Central memory CD8-positive, alpha-beta T cell (primary cell): ENCODE results near the gene ADGRA1.
"Not testable (repeated sequence)": the region's sequence is repeated elsewhere in the genome, so short reads cannot be mapped to it uniquely, and the experiment has no call there.

ENCODE experiments used
- ATAC-seq: fragments of 150-1000 bp; cut with Tn5 transposase; replicated peaks from 2 replicates; pipeline ENCODE4 v1.10.0; 2022; ENCODE audit warnings: mild to moderate bottlenecking, moderate FRiP score, moderate number of reproducible peaks; ENCODE audit not compliant: poor library complexity, severe bottlenecking; ENCODE audit errors: extremely low read depth
- DNase-seq, 2 donors: peaks; one replicate each; pipeline ENCODE4 v3.0.0; 2021; ENCODE audit warnings: low spot score in 2 of 2
- H3K27ac Mint-ChIP-seq: one replicate; pipeline ENCODE4 v1.8.0; 2022; ENCODE audit warnings: low read depth, mild to moderate bottlenecking, moderate library complexity, mixed read lengths
- H3K27me3 Mint-ChIP-seq: one replicate; pipeline ENCODE4 v1.8.0; 2022; ENCODE audit warnings: mixed read lengths
- H3K36me3 Mint-ChIP-seq: one replicate; pipeline ENCODE4 v1.8.0; 2022; ENCODE audit warnings: mild to moderate bottlenecking, moderate library complexity, mixed read lengths; ENCODE audit not compliant: insufficient read depth
- H3K4me1 Mint-ChIP-seq: one replicate; pipeline ENCODE4 v1.8.0; 2022; ENCODE audit warnings: mixed read lengths
- H3K4me3 Mint-ChIP-seq: one replicate; pipeline ENCODE4 v1.8.0; 2022; ENCODE audit warnings: mild to moderate bottlenecking, moderate library complexity, mixed read lengths
- H3K9me3 Mint-ChIP-seq: one replicate; pipeline ENCODE4 v1.8.0; 2022; ENCODE audit warnings: mixed read lengths

Gene ADGRA1

GRCh38 chr10:133134411-133135115, 46.8 kb downstream of the ADGRA1 start:
- no peak overlapping the region for H3K4me3 Mint-ChIP-seq
- ATAC-seq, result no peak
- no peak overlapping the region for H3K27ac Mint-ChIP-seq
- no peaks in the 10 kb centered on the region for H3K36me3 Mint-ChIP-seq
- DNase-seq, result no peak
- no peaks in the 10 kb centered on the region for H3K9me3 Mint-ChIP-seq
- no peaks in the 10 kb centered on the region for H3K27me3 Mint-ChIP-seq
- no peaks in the 10 kb centered on the region for H3K4me1 Mint-ChIP-seq

GRCh38 chr10:133135116-133135465, 47.4 kb downstream of the ADGRA1 start:
- no peaks in the 10 kb centered on the region for H3K27me3 Mint-ChIP-seq
- DNase-seq (no peak), ATAC-seq (no peak)
- H3K27ac Mint-ChIP-seq, result no peak overlapping the region
- H3K4me1 Mint-ChIP-seq, result no peaks in the 10 kb centered on the region
- H3K9me3 Mint-ChIP-seq, result no peaks in the 10 kb centered on the region
- H3K4me3 Mint-ChIP-seq, result no peak overlapping the region
- no peaks in the 10 kb centered on the region for H3K36me3 Mint-ChIP-seq

DNA sequence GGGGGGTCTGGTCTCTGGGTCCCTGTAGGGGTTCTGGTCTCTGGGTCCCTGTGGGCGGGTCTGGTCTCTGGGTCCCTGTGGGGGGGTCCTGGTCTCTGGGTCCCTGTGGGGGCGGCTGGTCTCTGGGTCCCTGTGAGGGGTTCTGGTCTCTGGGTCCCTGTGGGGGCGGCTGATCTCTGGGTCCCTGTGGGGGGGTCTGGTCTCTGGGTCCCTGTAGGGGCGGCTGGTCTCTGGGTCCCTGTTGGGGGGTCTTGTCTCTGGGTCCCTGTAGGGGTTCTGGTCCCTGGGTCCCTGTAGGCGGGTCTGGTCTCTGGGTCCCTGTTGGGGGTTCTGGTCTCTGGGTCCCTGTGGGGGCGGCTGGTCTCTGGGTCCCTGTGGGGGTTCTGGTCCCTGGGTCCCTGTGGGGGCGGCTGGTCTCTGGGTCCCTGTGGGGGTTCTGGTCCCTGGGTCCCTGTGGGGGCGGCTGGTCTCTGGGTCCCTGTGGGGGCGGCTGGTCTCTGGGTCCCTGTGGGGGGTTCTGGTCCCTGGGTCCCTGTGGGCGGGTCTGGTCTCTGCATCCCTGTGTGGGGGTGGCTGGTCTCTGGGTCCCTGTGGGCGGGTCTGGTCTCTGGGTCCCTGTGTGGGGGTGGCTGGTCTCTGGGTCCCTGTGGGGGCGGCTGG, 49.9 kb downstream of the ADGRA1 start:
- not testable (repeated sequence) for H3K36me3 Mint-ChIP-seq, DNase-seq, H3K4me1 Mint-ChIP-seq, H3K27me3 Mint-ChIP-seq, H3K9me3 Mint-ChIP-seq, ATAC-seq, H3K4me3 Mint-ChIP-seq, H3K27ac Mint-ChIP-seq

GRCh38 chr10:133139551-133140065, 51.9 kb downstream of the ADGRA1 start:
- Mint-ChIP-seq H3K4me1 (peaks cover 9% of the 10 kb centered on the region), H3K27ac (no peak overlapping the region), H3K9me3 (no peaks in the 10 kb centered on the region), H3K36me3 (no peaks in the 10 kb centered on the region), H3K27me3 (peaks cover 13% of the 10 kb centered on the region), H3K4me3 (no peak overlapping the region)
- DNase-seq (no peak), ATAC-seq (no peak)

- ATAC-seq, result no peak
- peaks cover 22% of the 10 kb centered on the region for H3K27me3 Mint-ChIP-seq
- no peak for DNase-seq
These were observed 52.9 kb downstream of the ADGRA1 start for GRCh38 chr10:133140417-133141143.

GRCh38 chr10:133141144-133141957, 53.6 kb downstream of the ADGRA1 start:
- Mint-ChIP-seq H3K27ac (no peak overlapping the region), H3K9me3 (no peaks in the 10 kb centered on the region), H3K27me3 (peaks cover 30% of the 10 kb centered on the region), H3K4me1 (peaks cover 10% of the 10 kb centered on the region), H3K4me3 (no peak overlapping the region), H3K36me3 (no peaks in the 10 kb centered on the region)
- ATAC-seq, result no peak
- DNase-seq, result no peak

More at GRCh38 chr10:133140417-133141143, 52.9 kb downstream of the ADGRA1 start:
- no peaks in the 10 kb centered on the region for H3K36me3 Mint-ChIP-seq
- no peaks in the 10 kb centered on the region for H3K9me3 Mint-ChIP-seq
- peaks cover 10% of the 10 kb centered on the region for H3K4me1 Mint-ChIP-seq
- no peak overlapping the region for H3K4me3 Mint-ChIP-seq
- no peak overlapping the region for H3K27ac Mint-ChIP-seq

DNA sequence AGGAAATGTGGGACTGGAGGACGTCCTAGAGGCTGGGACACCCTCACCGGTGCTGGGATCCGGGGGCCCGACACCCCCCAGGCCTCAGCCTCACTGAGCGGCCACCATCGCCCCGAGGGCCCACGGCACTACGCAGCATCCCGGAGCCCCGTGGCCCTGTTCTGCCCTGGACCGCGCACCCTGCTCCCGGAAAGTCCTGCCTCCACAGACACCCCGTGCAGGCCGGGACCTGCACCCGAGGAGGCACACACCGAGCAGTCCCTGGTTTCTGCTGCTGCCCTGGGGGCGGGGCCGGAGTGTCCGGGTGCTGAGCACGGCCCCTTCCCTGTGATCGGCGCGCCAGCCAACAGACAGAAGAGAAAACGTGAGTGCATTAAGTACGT, 54.2 kb downstream of the ADGRA1 start:
- no peak overlapping the region for H3K27ac Mint-ChIP-seq
- no peaks in the 10 kb centered on the region for H3K9me3 Mint-ChIP-seq
- H3K36me3 Mint-ChIP-seq, result no peaks in the 10 kb centered on the region
- ATAC-seq, result no peak
- peaks cover 10% of the 10 kb centered on the region for H3K4me1 Mint-ChIP-seq
- no peak overlapping the region for H3K4me3 Mint-ChIP-seq
- H3K27me3 Mint-ChIP-seq, result peaks cover 36% of the 10 kb centered on the region
- DNase-seq, result no peak

DNA sequence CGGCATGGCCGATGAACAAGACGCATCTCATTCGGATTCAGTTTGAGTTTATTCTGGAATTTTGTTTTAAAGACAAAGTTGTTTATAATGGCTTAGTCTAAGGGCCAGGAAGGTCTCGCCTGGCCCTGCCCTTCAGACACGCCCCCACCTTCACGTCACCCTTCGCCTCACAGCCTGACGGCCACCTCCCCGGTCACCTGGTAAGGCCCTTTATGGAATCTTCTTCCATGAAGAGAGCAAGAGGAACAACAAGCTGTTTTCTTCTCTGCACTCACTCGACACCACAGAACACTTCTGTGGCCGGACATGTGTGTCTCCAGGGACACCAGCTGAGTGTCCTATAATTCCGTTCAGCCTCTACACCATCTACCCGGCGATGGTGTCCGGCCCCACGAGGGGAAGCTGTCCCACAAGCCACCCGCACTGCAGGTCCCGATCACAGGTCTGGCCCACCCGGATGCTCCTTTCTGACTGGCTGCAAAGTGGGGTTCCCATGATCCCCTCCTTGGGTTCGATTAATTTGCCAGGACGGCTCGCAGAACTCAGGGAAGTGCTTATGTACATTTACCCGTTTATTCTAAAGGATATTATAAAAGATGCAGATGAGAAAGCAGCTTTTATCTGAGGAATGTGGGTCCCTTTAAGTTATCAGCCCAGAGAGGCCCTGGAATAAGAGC, 54.9 kb downstream of the ADGRA1 start:
- ATAC-seq (no peak), DNase-seq (no peak)
- Mint-ChIP-seq H3K9me3 (peaks cover 4% of the 10 kb centered on the region), H3K4me3 (no peak overlapping the region), H3K36me3 (no peaks in the 10 kb centered on the region), H3K4me1 (peaks cover 10% of the 10 kb centered on the region), H3K27ac (no peak overlapping the region), H3K27me3 (peaks cover 43% of the 10 kb centered on the region)

GRCh38 chr10:133143200-133143533, 55.4 kb downstream of the ADGRA1 start:
- Mint-ChIP-seq H3K27ac (no peak overlapping the region), H3K4me3 (no peak overlapping the region), H3K9me3 (peaks cover 7% of the 10 kb centered on the region), H3K36me3 (no peaks in the 10 kb centered on the region), H3K4me1 (peaks cover 10% of the 10 kb centered on the region), H3K27me3 (peaks cover 48% of the 10 kb centered on the region)
- DNase-seq, result no peak
- no peak for ATAC-seq

GRCh38 chr10:133143546-133143945, 55.8 kb downstream of the ADGRA1 start:
- DNase-seq (no peak), ATAC-seq (no peak)
- H3K27ac Mint-ChIP-seq, result no peak overlapping the region
- H3K36me3 Mint-ChIP-seq, result no peaks in the 10 kb centered on the region
- peaks cover 7% of the 10 kb centered on the region for H3K9me3 Mint-ChIP-seq
- H3K4me1 Mint-ChIP-seq, result peaks cover 10% of the 10 kb centered on the region
- H3K27me3 Mint-ChIP-seq, result peaks cover 52% of the 10 kb centered on the region
- no peak overlapping the region for H3K4me3 Mint-ChIP-seq

GRCh38 chr10:133144771-133145170, 57.0 kb downstream of the ADGRA1 start:
- Mint-ChIP-seq H3K27me3 (peaks cover 64% of the 10 kb centered on the region), H3K4me1 (peaks cover 10% of the 10 kb centered on the region), H3K36me3 (no peaks in the 10 kb centered on the region), H3K4me3 (no peak overlapping the region), H3K27ac (no peak overlapping the region), H3K9me3 (peaks cover 7% of the 10 kb centered on the region)
- DNase-seq (no peak), ATAC-seq (no peak)

- H3K36me3 Mint-ChIP-seq, result no peaks in the 10 kb centered on the region
- ATAC-seq, result no peak
- no peak overlapping the region for H3K4me3 Mint-ChIP-seq
- no peak overlapping the region for H3K27ac Mint-ChIP-seq
- no peak for DNase-seq
- peaks cover 62% of the 10 kb centered on the region for H3K27me3 Mint-ChIP-seq
- H3K4me1 Mint-ChIP-seq, result no peaks in the 10 kb centered on the region
- H3K9me3 Mint-ChIP-seq, result peaks cover 7% of the 10 kb centered on the region
These were observed 62.5 kb downstream of the ADGRA1 start for GRCh38 chr10:133150226-133150625.
